BE2C (cell line): ENCODE data around the gene CACNA1A.
"Not testable (repeated sequence)": the region's sequence is repeated elsewhere in the genome, so short reads cannot be mapped to it uniquely, and the experiment has no call there.

ENCODE experiments used
- DNase-seq: peaks from one replicate; pipeline ENCODE4 v3.0.0-alpha.2; 2020
- H3K27me3 ChIP-seq: fragments of 250-450 bp; sonication (Bioruptor Pico); 2 replicates; pipeline ENCODE4 v1.5.1; 2020; ENCODE audit warnings: mild to moderate bottlenecking
- H3K36me3 ChIP-seq: fragments of 250-450 bp; sonication (Bioruptor Pico); 2 replicates; pipeline ENCODE4 v1.5.1; 2020; ENCODE audit warnings: mild to moderate bottlenecking
- H3K4me1 ChIP-seq: fragments of 250-450 bp; sonication (Bioruptor Pico); 2 replicates; pipeline ENCODE4 v1.5.1; 2020
- H3K4me3 ChIP-seq: 2 replicates; pipeline ENCODE4 v1.5.1; 2011; ENCODE audit warnings: low read depth, low read length
- H3K9me3 ChIP-seq: fragments of 250-450 bp; sonication (Bioruptor Pico); 2 replicates; pipeline ENCODE4 v1.5.1; 2020
- CTCF ChIP-seq: IDR thresholded peaks from 2 replicates; pipeline ENCODE4 v1.5.1; 2012; ENCODE audit warnings: mild to moderate bottlenecking, low read depth, low read length

CACNA1A gene

GRCh38 chr19:13176345-13176744 lies 329.9 kb downstream of the CACNA1A start:
- peaks cover 12% of the 10 kb centered on the region for H3K4me1 ChIP-seq
- no peaks in the 10 kb centered on the region for H3K27me3 ChIP-seq
- H3K36me3 ChIP-seq = no peaks in the 10 kb centered on the region
- TF ChIP-seq CTCF = no peak
- no peak for DNase-seq
- H3K9me3 ChIP-seq = no peaks in the 10 kb centered on the region
- no peak overlapping the region for H3K4me3 ChIP-seq

GRCh38 chr19:13173139-13173737 lies 333.0 kb downstream of the CACNA1A start:
- Histone ChIP-seq H3K36me3 (no peaks in the 10 kb centered on the region), H3K9me3 (no peaks in the 10 kb centered on the region), H3K27me3 (no peaks in the 10 kb centered on the region), H3K4me1 (peaks cover 17% of the 10 kb centered on the region), H3K4me3 (no peak overlapping the region)
- TF ChIP-seq CTCF = no peak
- DNase-seq = no peak

GRCh38 chr19:13172346-13173138 lies 333.7 kb downstream of the CACNA1A start:
- H3K4me3 ChIP-seq = peak overlapping the region; percentile 19; the same call in 1 of the 2 replicates

GRCh38 chr19:13171146-13171545 lies 335.1 kb downstream of the CACNA1A start:
- Histone ChIP-seq H3K27me3 (no peaks in the 10 kb centered on the region), H3K4me3 (no peak overlapping the region), H3K9me3 (no peaks in the 10 kb centered on the region), H3K36me3 (no peaks in the 10 kb centered on the region), H3K4me1 (peaks cover 20% of the 10 kb centered on the region)
- no peak for DNase-seq
- no peak for TF ChIP-seq CTCF

More at GRCh38 chr19:13172346-13173138, 333.7 kb downstream of the CACNA1A start:
- no peaks in the 10 kb centered on the region for H3K9me3 ChIP-seq
- no peak for TF ChIP-seq CTCF
- DNase-seq = peak; percentile 95
- H3K36me3 ChIP-seq = no peaks in the 10 kb centered on the region
- no peaks in the 10 kb centered on the region for H3K27me3 ChIP-seq
- peaks cover 20% of the 10 kb centered on the region for H3K4me1 ChIP-seq

- no peaks in the 10 kb centered on the region for H3K27me3 ChIP-seq
- no peaks in the 10 kb centered on the region for H3K9me3 ChIP-seq
- TF ChIP-seq CTCF = no peak
- no peak overlapping the region for H3K4me3 ChIP-seq
- peaks cover 25% of the 10 kb centered on the region for H3K4me1 ChIP-seq
- H3K36me3 ChIP-seq = no peaks in the 10 kb centered on the region
- DNase-seq = no peak
Measured at GRCh38 chr19:13169769-13170168, 336.5 kb downstream of the CACNA1A start.

- DNase-seq, H3K9me3 ChIP-seq, H3K4me3 ChIP-seq, H3K27me3 ChIP-seq, H3K36me3 ChIP-seq: not testable (repeated sequence)
- H3K4me1 ChIP-seq = peaks cover 25% of the 10 kb centered on the region
Measured at GRCh38 chr19:13166151-13166550, 340.1 kb downstream of the CACNA1A start.
